ENCODE measurements around the gene TRIM2.

- TF ChIP-seq ZNF274 (IDR thresholded peaks at IDR 0.05; ENCODE audit: low read depth, low read length) (no peak), YY1 (IDR thresholded peaks at IDR 0.05; ENCODE audit: insufficient read depth, insufficient read length) (no peak), SUZ12 (IDR thresholded peaks at IDR 0.05; ENCODE audit: extremely low read depth, insufficient read depth, insufficient read length) (no peak)
Measured at GRCh38 chr4:153310793-153311192, 106.5 kb downstream of the TRIM2 start.
